A172 (cell line): ENCODE results near the gene EPHA3. TPM values are rescaled to one million over a fixed set of nuclear protein-coding genes. Genes with fewer than 3 reads are reported as not detected.

ENCODE experiments used
- DNase-seq: peaks from one replicate; pipeline ENCODE4 v3.0.0-alpha.2; 2015; ENCODE audit warnings: low spot score
- total RNA-seq: library from RNA; depleted of rRNA; stranded (reverse); fragments of >200 nt; shearing (Covaris generic); gene quantifications from 2 replicates; pipeline ENCODE4 v1.2.3, GENCODE V29; 2014; rRNA removed

EPHA3 gene
- total RNA-seq, result not detected in 2 replicates

DNA sequence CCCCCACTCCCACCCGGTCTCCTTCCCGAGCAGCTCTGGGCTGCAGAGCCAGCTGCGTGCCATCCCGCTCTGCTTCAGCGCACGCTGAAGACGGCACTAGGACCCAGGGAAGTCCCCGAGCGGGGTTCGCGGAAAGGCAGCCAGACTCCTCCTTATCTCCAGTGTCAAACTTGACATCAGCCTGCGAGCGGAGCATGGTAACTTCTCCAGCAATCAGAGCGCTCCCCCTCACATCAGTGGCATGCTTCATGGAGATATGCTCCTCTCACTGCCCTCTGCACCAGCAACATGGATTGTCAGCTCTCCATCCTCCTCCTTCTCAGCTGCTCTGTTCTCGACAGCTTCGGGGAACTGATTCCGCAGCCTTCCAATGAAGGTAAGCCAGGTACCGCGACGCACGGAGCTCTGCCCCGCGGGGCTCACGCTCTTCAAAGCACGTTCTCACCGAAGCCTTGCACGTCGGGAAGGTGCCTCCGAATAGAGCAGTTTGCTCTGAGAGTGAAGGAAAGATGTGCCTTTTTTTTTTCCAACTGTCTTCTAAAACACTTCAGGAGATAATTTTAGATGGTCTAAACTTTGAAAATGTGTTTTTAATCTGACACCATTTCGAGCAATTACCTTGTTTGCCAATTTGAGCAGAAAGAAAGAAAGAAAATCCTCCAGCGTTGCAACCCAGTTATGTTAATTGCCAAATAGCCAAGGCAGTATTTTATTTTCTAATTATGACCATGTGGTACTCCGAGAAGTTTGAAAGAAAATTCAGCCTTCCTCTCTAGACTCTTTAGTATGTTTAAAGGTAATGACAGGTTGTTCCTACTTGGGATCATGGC lies at the start of gene EPHA3:
Gene EPHA3, plus strand, starts transcription at position 161 of the 830 bp plus-strand sequence. Its CDS starts 128 bp downstream, at position 289.
- DNase-seq, result peak; percentile 13

DNA sequence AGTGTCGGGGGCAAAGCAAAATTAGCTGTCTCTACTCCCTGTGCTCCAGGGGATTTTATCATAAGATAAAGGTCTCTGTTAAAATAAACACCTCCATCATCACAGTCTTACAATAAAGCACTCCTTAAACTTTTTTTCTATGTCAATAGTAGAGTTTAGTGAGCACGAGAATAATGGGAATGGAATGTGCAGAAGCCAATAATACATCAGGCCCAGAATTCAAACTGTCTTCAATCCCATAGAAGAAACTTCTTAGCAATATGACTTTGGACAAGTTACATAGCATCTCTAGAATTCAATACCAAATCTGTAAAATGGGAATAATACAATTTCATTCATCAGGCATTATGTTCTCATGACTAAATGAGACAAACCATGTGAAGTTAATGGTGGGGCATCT lies 49.0 kb upstream of the EPHA3 start:
- DNase-seq, result no peak

DNA sequence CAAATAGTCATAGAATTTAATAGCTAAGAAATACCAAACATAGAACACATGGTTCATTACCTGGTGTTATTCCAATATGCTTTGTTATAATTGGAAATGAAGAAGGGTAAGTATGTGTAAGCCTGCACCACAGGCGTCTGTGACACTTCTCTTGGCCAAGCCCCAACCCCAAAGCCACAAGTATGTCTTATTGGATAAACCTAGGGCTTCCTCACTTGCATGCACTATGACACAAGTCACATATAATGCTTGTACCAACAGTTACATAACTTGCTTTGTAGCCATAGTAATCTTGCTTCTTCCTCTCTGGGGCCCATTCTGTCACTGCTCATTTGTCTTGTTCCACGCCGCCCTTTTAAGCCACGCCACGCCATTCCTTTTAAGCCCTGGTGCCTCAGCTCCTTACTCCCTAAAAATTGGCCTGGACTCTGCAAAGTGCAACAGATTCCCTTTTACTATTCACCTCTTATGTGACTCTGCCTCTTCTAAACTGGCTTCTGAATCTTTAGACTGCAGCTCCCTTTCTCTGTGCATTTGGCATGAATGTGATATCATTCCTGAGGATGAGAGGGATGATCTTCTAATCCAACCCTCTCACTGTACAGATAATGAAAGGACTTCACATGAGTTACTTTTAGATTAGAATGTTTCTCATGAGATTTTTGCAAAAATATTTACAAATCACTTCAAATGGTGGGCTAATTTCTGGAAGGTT lies 48.1 kb upstream of the EPHA3 start:
- DNase-seq, result no peak

DNA sequence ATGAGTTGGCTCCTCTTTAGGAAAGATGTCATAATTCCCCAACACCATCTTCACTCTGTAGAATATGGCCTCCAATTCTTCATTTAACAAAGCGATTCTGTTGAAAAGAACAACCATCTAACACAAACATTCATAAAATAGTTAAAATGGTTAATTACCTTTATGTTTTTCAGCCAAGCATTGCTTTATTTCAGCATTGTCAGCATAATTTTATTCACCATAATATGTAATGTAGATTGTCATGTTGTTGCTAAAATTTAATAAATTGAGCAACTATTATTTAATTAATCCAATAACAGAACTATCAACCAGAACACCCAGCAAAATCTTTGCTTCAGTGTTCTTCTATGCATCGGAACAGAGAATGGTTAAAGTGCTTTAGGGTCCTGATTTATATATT lies 46.2 kb upstream of the EPHA3 start:
- DNase-seq, result no peak

DNA sequence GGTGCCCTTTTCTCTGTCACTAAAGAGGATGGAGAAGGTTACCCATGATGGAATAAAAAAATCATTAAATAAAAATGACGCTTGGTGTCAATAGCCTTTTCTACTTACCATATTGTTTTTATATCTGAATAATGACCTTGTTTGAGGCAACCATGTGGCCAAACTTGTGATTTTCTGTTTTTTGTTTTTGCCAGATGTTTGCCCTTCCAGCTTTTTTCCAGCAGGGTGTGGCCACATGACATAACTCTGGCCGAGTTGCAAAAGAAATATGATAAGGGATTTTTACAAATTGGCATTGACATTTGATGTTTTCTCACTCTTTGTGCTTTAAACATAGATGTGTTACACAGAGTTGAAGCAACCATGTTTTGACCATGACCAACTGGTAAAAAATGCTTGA lies 39.7 kb upstream of the EPHA3 start:
- no peak for DNase-seq

DNA sequence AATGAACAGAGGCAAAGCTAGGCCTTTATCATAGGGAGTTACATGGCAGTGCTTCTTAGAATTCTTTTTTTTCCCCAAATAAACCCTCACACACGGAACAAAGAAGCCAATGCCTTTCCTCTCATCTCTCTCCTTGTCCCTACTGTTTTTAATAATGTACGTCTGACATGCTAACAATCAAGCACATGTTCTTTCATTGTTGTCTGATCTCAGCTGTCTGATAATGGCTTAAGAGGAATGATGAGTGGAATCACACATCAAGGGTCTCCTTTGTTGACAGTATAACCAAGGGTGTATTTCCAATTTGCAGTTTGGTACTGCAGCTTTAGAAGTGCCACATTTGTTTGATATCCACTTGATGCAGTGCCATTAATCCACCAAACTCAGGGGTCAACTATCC lies 34.8 kb upstream of the EPHA3 start:
- DNase-seq, result no peak

DNA sequence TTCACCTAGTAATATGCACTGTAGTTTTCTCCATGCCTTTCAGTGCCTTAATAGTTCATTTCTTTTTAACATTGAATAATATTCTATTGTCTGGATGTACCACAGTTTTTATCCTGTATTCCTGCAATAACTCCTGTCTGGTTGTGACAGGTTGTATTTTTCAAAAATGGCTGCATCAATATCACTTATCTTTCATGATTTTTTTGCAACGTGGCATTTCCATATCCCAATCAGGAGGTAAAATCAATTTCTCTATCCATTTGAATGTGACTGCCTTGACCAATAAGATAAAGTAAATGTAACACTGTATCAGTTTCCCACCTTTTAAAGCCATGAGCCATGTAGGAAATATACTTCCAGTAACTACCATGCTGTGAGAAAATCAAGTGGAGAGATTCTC lies 27.5 kb upstream of the EPHA3 start:
- DNase-seq, result no peak

DNA sequence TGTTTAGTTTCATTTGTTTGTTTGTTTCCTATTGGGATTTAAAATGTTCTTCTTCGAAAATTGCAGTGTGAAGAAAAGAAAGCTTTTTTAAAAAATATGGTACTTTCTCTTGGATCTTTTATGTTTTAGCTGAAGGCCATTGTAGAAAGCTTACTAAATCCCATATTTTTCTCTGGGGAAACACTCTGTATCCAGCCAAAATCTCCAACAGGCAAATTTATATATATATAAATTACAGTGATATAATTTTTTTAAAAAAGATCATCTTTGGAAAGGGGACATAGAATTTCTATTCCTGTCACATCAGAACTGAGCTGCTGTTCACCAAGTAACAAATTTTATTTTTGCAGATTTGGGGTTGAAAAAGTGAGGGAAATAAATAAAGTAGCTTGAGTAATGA lies 19.6 kb upstream of the EPHA3 start:
- no peak for DNase-seq

DNA sequence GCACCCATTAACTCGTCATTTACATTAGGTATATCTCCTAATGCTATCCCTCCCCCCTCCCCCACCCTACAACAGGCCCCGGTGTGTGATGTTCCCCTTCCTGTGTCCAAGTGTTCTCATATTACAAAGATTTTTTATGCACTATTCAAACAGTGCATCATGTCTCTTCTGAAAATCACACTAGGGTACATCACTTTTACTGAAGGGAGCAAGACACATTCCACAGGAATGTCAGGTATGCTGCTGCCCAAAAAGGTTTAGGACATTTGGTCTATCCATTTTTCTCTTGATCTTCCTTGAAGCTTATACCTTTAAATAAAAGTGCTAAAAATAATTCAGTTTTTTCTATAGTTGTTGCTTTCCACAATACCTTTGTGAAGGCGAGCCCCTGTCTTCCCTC lies 9.2 kb upstream of the EPHA3 start:
- DNase-seq, result no peak

DNA sequence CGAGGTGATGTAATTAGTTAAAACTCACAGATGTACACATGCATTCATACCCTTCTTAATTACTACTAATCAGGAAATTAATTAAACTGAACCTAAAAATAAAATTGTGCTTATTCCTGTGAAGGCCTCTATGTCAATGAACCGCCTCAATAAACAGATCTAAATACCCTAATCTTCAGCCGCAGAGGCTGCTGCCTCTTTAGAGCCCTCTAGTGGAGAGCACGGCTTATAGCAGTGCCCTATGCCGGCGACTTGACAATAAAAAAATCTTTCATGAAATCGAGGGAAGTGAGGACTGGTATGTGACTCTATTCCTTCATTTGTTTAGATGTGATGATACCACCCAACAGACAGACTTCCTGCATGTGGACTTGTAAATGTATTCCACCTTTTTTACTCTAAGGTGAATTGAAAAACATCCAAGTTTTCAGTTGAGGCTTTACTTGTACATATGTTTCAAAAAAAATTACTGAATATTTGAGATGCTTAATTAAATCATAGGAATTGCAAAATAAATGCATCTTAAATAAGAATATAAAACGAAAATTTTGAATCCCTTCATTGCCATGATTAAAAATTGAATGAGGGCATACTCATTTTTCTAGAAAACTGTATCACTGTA lies 8.3 kb upstream of the EPHA3 start:
- DNase-seq, result peak; percentile 39

DNA sequence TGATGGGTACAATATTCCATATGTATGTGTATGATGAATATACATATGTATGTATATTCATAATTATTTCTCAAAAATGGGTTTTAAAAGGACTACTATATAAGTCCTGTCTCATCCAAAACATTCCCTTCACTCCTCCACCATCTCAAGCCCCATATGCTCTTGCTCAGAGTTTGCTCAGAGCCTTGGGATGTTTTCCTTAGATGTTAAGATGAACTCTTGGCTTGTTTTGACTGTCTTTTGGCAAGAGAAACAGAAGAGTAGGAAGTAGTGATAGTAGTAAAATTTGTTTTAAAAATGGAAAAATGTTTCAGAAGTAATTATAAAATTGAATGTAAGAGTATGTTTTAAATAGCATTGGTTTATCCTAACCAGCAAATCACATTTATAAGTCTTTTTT lies 6.2 kb upstream of the EPHA3 start:
- DNase-seq, result no peak

DNA sequence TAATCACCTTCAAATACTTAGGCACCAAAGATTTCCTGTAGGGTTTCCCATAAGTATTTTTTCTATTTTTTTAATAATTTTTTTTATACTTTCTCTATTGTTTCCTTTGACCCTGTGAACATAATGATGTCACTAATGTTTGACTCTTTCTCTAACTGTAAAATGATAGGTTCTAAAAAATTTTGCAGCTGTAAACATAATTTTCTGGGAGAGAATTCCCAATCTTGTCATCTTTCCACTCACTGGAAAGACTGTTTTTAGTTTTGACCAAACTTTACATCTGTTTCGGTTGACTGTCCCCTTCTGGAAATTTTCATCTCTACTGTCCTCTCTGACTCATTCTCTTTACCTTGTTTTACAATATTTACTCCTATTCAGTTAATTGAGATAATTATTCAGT lies 5.5 kb upstream of the EPHA3 start:
- DNase-seq, result no peak

DNA sequence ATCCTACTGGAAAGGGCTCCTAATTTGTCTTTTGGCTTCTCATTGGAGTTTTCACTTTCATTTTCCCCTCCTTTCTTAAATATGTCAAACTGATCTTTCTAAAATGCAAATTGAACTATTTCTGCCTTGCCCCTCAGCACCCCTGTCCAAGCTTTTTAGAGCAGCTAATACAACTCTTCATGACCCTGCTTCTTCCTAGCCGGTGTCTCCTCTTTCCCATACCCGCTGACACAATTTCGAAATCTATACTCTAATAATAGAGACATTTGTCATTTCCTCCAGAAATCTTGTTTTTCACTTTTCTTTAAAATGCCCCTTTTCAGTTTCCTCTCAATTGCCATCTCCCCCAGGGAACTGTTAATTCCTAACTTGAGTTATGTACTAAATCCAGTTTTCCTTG lies 2.9 kb upstream of the EPHA3 start:
- DNase-seq, result no peak

DNA sequence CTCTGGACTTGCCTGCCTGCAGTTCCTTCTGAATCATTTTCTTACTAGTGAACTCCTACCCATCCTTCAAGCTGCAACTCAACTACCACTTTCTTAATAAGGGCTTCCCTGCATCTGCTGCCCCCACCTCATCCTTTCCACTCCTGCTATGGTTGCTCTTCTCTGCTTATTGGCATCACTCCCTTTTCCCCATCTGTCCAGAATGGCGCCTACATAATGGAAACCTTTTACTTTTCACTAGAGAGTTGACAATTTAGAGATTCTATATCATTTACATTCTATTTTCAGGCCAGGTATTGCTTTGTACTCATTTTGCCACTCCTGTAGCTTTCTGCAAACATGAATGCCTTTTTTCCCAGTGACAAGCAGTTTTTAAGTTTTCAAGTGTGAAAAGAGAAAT lies 1.9 kb upstream of the EPHA3 start:
- DNase-seq, result no peak

DNA sequence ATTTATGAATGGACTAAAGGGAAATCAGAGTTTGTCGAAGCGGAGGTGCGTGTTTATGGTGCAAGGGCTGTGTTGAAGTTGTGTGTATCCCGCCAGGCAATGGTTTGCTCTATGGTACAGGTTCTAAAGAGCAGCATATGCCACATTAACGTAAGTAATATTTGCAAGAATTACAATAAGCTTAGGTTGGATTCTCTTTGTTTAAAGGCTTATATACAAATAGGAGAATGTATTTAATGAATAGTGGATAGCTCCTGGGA lies 800 bp downstream of the EPHA3 start:
- DNase-seq, result no peak

DNA sequence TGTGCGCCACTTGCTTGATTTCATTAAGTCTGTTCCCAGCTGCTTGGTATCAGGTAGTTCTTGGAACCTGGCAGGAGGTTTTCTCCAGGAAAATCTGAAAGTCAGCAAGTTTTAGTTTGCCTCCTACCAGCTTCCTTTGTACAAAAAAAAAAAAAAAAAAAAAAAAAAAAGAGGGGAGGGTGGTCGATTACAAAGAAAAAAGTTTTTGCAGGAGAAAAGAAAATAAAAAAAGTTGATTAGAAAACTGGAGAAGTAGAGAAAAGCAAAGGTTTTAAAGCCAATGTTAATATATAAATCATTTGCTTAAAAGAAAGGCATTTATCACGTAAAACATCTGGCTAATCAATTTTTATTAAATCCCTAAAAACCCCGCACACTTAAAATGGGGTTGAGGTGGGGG lies 5.9 kb downstream of the EPHA3 start:
- no peak for DNase-seq

DNA sequence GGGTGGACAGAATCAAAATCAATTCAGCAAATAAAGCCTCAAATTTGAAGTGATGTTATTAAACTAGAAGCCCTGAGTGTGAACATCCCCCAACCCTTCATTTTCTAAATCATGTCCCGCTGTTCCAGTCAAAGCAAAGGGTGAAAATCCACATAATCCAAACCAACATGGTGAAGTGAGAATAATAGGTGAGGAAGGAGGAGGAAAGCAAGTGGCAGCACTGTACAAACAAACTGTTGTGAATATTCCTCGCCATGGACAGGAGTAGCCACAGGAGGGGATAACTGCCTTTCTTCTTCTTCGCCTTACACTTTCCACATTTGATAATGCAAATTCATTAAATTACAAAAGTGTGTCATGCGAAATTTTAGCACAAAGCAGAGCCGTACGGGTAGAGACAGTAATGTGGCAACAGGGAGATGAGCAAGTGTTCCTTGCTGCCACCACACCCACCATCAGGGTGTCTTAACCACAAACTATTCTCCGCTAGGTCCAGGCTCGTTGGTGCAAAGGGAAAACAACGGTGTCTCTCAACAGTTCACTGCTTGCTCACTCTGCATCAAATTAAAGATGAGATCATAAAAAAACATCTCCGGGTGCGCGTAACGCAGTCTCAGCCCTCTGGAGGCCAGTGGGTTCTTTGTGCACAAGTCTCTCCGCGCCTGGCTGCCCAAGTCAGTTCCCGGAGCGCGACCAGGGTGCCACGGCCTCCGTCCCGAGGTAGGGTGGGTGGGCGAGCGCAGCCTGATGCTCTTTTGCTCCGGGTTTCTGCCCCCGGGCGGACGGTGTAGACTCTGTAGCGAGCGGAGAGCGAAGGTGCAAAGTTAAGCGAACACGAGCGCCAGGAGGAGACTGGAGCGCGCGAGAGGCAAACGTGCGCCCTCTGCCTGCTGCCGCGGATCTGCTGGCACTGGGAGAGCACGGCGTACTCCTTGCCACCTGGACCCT lies 6.7 kb downstream of the EPHA3 start:
- no peak for DNase-seq

DNA sequence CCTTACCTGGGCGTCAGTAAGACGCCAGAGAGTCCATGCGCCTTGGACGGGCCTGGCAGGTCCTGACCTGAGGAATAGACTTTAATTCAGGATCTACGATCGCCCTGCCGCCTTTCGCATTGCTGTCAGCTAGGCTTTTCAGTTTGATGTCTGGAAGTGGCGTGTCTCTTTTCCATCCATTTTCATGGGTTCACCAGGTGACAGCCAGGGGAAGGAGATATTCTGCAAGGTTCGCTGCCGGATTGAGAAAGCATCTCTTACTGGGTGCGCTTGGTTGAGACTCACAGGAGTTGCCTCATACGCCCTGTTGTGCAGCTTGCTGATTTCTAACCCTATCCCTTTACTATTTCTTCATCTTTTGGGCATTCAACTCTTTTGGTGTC lies 7.4 kb downstream of the EPHA3 start:
- no peak for DNase-seq

DNA sequence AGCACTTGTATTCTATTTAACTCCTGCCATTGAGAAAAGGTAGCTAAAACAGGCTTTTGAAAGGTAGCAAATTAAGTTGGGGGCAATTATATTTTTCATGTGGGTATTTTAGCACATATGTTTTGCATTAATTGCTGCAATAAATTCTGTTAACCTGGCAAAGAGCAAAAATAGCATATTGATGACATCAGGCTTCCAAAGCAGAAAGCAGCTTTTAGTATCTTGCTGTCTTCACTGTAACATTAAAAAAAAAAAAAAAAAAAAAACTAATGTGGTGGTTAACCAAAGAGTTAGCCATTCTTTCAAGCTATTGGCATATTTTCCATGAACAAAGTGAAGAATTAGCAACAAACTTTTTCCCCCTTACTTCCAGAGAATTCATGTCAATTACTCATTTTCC lies 9.1 kb downstream of the EPHA3 start:
- no peak for DNase-seq

DNA sequence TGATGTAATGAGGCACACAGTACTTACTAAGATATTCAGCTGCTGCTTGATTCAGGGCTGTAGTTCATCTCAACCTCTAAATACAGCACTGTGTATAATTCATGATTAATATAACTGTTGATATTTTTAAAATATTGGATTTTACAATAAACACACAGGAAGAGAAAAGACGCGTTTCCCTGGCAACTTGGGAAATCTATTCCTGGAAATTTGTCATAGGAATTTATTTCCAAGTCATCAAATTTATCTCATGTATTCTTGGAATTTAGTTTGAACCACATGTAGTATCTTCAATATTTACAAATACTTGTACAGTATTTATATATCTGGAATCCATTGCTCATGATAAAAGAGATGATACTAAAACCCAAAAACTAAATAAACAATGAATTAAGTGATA lies 30.6 kb downstream of the EPHA3 start:
- no peak for DNase-seq

DNA sequence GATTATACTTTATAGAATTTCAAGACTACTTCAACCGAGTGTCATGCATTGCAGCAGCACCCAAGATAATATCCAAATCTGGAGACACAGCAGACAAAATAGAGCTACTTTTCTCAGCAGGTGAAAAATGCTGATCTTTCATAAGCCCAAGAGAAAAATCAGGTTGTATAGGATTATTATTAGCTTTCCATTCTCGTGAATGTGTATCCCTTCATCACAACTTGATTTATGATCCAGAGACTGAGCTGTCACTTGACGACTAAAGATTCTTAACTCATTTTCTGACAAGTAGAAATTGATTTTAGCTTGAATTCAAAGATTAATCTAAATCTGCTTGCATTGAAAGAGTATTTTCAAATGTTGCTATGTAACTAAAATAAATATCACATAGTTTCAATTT lies 32.4 kb downstream of the EPHA3 start:
- DNase-seq, result no peak

DNA sequence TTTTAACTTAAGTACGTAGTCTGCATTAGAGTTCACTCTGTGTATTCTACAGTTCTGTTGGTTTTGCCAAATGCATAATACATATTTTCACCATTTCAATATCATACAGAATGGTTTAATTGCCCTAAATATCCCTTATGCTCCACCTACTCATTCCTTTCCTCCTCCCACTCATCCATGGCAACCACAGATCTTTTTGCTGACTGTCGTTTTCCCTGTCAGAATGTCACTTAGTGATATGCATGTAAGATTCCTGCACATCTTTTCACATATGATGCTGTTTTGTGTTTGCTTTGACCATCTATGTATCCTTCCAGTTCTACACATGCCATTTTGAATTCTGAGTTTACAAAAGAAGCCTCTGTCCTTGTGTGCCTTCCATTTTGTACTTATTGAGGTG lies 36.7 kb downstream of the EPHA3 start:
- no peak for DNase-seq
